HepG2 (cell line): Measurements from ENCODE around the gene BST2. TPM values are rescaled to one million over a fixed set of nuclear protein-coding genes. Genes with fewer than 3 reads are reported as not detected.

ENCODE experiments used
- ARID3A ChIP-seq: IDR thresholded peaks from 2 replicates; pipeline ENCODE4 v1.6.1; 2012; ENCODE audit warnings: low read depth, low read length, improper control_type of control experiment
- ARID4A ChIP-seq: sonication (generic); formaldehyde crosslinking; IDR thresholded peaks from 2 replicates; pipeline ENCODE4 v1.5.0; 2020; ENCODE audit warnings: mild to moderate bottlenecking, missing genetic modification reagents, borderline replicate concordance
- ATF5 ChIP-seq: sonication (generic); formaldehyde crosslinking; IDR thresholded peaks from 2 replicates; pipeline ENCODE4 v1.4.0; 2020; ENCODE audit warnings: mild to moderate bottlenecking, low read depth, missing genetic modification reagents
- CTCF ChIP-seq: sonication (generic); formaldehyde crosslinking; IDR thresholded peaks from 2 replicates; pipeline ENCODE4 v1.5.0; 2020; ENCODE audit warnings: mild to moderate bottlenecking, missing genetic modification reagents, moderate library complexity
- EHMT2 ChIP-seq: fragments of 200-600 bp; sonication (generic); IDR thresholded peaks from 2 replicates; pipeline ENCODE4 v1.7.0; 2017; ENCODE audit warnings: antibody characterized with exemption, low read depth, low read length, borderline replicate concordance
- MATR3 ChIP-seq: sonication (generic); formaldehyde crosslinking; IDR thresholded peaks from 2 replicates; pipeline ENCODE4 v1.4.0; 2020; ENCODE audit warnings: missing genetic modification reagents
- ONECUT2 ChIP-seq: sonication (generic); formaldehyde crosslinking; IDR thresholded peaks from 2 replicates; pipeline ENCODE4 v1.4.0; 2020; ENCODE audit warnings: missing genetic modification reagents
- SALL1 ChIP-seq: sonication (generic); formaldehyde crosslinking; IDR thresholded peaks from 2 replicates; pipeline ENCODE4 v1.8.0; 2022; ENCODE audit warnings: mild to moderate bottlenecking, missing genetic modification reagents
- SIN3A ChIP-seq: IDR thresholded peaks from 2 replicates; pipeline ENCODE4 v1.6.1; 2011; ENCODE audit warnings: low read depth, mild to moderate bottlenecking, control low read depth, low read length, borderline replicate concordance
- TGIF2 ChIP-seq: IDR thresholded peaks from 2 replicates; pipeline ENCODE4 v1.6.1; 2016; ENCODE audit warnings: control low read depth, missing compliant biosample characterization
- ZBTB26 ChIP-seq: IDR thresholded peaks from 2 replicates; pipeline ENCODE4 v1.6.1; 2016; ENCODE audit warnings: missing compliant biosample characterization, missing genetic modification reagents, borderline replicate concordance
- ZNF281 ChIP-seq: sonication (generic); formaldehyde crosslinking; IDR thresholded peaks from 2 replicates; pipeline ENCODE4 v1.4.0; 2020; ENCODE audit warnings: missing genetic modification reagents, borderline replicate concordance
- ZNF720 ChIP-seq: sonication (generic); formaldehyde crosslinking; IDR thresholded peaks from 2 replicates; pipeline ENCODE4 v1.4.0; 2020; ENCODE audit warnings: missing genetic modification reagents
- polyA plus RNA-seq, 8 experiments: library from polyadenylated mRNA; depleted of rRNA in 3 of 8; stranded (reverse) in 7 of 8; unstranded in 1 of 8; fragments of >200 nt; fragmentation: Illumina TruSeq in 4 of 8; extraction: Trizol in 4 of 8; gene quantifications; 2 replicates each; pipeline versions ENCODE4 v1.2.1 to v1.2.3, GENCODE V29; 2011 to 2016; ENCODE audit warnings: low read depth in 4 of 8, missing spikeins in 1 of 8, mixed read lengths in 1 of 8; ENCODE audit not compliant: insufficient read depth in 1 of 8
- total RNA-seq, 5 experiments: library from RNA; depleted of rRNA; stranded (reverse); fragments of >200 nt; fragmentation: Illumina TruSeq; extraction: Trizol; gene quantifications; 2 replicates each; pipeline ENCODE4 v1.2.3, GENCODE V29; 2016; ENCODE audit warnings: low read depth in 1 of 5

BST2 gene
- total and polyA plus RNA-seq, 2 of the 13 experiments (the other 11 are each of a cell fraction or from before 2014, with no cell fraction given): 58.8 to 93.8 TPM

- TF ChIP-seq ARID4A (CRISPR knock-in tag) (peak; percentile 40; the same call in 1 of the 2 replicates), EHMT2 (no peak), CTCF (CRISPR knock-in tag) (peak; percentile 89), MATR3 (CRISPR knock-in tag) (no peak), ATF5 (CRISPR knock-in tag) (no peak), SALL1 (CRISPR knock-in tag) (peak; percentile 69), ZBTB26 (CRISPR knock-in tag) (no peak), ZNF720 (CRISPR knock-in tag) (no peak), SIN3A (0 out of 2 replicates have a peak, but pooled peaks have one; percentile 36), ARID3A (peak; percentile 60; the same call in 1 of the 2 replicates), ZNF281 (CRISPR knock-in tag) (no peak), TGIF2 (CRISPR knock-in tag) (0 out of 2 replicates have a peak, but pooled peaks have one; percentile 5), ONECUT2 (CRISPR knock-in tag) (no peak)
Measured at GRCh38 chr19:17390665-17391370, 14.6 kb downstream of the BST2 start (continued).
